Mesenteric fat pad (tissue), 1 donor: Measurements from ENCODE around the gene RNF224. TPM values are rescaled to one million over a fixed set of nuclear protein-coding genes. Genes with fewer than 3 reads are reported as not detected.
"Not testable (repeated sequence)": the region's sequence is repeated elsewhere in the genome, so short reads cannot be mapped to it uniquely, and the experiment has no call there.

Experiments
- DNase-seq: peaks from one replicate; pipeline ENCODE4 v3.0.0-alpha.2; 2020; ENCODE audit warnings: low spot score
- total RNA-seq: library from RNA; stranded (reverse); fragmentation: NEBNext Ultra II Directional; extraction: Animal tissue kit (Norgen Biotek cat#: 25700); gene quantifications from one replicate; pipeline ENCODE4 v1.2.1, GENCODE V29; 2021
- donor health status: DM: yes; HTN: yes; CAD: no.

RNF224 gene
- total RNA-seq, 1 donor from 2014 or later = not detected

DNA sequence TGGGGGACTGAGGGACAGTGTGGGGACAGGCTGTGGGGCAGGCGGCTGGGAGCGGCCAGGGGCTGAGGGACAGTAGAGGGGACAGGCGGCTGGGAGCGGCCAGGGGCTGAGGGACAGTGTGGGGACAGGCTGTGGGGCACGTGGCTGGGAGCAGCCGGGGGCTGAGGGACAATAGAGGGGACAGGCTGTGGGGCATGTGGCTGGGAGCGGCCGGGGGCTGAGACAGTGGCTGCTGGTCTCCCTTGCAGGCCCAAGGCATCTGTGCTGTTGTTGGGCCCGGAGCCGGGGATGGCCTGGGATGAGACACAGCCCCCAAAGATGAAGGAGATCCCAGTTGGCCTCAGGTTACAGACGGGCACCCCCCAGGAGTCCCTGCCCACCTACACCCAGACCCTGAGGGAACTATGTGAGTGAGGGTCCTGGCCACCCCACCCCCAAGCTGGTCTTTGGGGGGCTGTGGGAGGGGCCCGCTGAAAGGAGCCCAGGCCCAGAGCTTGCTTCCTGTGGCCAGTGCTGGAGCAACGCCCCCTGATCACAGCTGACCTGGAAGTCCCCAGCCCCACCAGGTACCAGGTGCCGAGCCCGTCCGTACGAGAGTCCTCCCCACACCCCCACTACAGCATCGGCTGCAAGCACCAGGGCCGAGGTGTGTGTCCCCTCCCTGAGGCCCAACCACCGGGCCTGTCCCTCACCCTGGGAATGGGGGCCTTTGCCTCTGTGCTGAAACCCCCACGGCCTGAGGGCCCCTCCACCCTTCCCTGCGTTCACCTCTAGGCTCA is 24.4 kb downstream of the RNF224 start:
- no peak for DNase-seq

DNA sequence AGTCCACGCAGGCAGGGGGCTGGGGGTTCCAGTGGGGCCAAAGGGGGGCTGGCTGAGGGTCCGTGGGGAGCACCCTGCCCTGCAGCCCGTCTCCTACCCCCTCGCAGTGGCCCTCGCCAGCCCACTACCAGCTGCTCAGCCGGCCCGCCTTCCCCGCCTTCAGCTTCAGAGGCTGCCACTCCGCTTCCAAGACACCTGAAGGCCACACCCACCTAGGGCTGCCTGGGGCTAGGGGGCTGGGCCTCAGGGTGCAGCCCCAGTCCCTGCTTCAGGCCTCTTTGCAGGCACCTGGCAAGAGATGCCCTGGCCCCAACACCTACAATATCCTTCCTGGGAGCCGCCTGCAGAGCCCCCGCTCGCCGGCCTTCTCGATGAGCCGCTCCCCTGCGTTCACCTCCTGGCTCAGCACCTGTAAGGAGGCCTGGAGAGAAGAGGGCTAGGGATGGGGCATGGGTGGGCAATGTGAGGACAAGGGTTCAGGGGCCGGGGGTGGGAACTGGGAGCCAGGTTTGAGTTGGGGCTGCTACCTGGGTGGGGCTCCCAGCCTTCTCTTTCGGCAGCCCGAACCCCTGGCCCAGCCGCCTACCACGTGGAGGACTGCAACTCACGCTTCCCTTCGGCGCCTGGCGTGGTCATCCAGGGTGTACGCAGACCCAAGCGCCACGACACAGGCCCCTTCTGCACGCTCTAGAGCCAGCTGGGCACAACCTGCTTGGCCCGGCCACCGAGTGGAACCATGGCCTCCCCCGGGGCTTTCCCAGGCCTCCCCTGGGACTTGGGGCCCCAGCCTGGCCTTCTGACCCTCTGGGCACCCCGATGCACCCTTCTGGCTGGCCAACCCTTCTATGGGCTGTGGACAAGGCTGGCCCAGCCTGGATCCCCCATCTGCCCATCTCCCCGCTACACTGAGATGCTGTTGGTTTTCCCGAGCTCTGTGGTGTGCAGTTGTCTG is 25.5 kb downstream of the RNF224 start:
- no peak for DNase-seq

DNA sequence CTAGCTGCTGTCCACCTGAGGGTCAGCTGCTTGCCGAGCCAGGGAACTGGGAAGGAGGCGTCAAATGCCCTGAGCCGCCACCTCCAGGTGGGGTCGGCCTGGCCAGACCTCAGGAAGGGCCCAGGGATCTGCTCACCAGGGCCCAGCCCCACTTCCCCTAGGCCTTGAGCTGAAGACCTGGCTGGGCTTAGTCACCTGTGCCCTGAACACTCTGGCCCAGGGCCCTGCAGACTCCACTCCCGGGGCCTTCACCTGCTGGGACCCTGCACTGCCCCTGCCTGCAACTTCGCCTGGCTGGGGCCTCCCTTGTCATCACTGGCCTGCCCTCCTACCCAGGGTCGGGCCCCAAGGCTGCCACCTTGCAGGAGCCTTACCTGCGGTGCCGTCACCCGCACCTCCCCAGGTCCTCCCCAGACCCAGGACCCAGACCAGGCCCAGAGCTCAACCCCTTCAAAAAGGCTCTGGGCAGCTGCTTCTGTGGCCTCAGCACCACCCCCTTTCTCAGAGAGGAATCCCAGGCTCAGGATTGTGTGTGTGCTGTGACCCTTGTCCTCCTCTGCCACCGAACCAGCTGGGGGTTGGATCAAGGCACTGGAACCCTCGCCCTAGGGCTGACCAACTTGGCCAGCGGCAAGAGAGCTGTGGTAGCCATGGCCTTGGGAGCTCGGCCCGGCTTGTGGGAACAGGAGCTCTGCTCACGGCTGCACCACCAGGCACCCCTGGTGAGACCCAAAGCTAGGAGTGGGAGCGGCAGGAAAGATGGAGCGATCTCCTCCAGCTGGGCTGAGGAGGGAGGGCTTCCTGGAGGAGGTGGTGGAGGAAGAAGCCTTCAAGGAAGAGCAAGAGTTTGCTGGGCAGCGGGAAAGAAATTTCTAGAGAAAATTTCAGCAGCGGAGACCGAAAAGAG is 26.7 kb downstream of the RNF224 start:
- no peak for DNase-seq

DNA sequence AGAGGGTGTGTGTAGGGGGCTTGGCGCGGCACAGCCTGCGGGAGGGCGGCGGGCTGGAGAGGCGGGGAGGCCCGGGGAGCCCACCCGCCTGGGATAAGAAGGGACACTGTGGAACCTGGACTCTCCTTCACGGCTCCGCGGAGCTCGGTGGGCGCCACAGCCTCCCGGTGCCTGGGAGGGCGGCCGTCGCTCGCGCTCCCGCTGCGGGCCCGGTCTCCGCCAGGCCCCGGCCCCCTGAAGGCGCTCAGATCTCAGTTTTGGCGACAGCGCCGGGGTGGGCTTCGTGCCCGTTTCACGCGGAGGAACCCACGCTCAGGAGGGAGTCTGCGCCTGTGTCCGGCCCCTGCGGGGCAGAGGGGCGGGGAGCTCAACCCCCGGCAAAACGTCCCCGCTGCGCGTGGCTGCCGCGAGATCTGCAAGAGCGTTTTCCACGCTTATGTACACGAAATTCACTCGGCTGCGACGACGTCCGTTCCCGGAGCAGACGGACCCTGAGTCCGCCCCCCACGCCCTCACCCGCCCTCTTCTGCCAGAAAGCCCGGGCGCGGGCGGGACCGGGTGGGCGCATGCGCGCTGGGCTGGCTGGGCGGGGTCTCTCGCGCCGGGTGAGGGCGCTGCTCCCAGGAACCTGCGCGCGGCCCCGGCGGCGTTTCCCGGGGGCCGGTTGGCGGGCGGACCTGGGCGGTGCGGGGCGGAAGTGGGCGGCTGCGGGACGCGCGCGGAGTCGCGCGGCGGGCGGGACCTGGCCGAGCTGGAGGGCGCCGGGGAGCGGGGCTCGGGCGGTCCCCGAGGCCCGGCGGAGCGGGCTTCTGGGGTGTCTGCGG is 27.5 kb downstream of the RNF224 start, which contains the start of gene NELFB:
NELFB (plus strand) TSS at position 704 of the 824 bp plus-strand sequence.
- DNase-seq = peak; percentile 98

DNA sequence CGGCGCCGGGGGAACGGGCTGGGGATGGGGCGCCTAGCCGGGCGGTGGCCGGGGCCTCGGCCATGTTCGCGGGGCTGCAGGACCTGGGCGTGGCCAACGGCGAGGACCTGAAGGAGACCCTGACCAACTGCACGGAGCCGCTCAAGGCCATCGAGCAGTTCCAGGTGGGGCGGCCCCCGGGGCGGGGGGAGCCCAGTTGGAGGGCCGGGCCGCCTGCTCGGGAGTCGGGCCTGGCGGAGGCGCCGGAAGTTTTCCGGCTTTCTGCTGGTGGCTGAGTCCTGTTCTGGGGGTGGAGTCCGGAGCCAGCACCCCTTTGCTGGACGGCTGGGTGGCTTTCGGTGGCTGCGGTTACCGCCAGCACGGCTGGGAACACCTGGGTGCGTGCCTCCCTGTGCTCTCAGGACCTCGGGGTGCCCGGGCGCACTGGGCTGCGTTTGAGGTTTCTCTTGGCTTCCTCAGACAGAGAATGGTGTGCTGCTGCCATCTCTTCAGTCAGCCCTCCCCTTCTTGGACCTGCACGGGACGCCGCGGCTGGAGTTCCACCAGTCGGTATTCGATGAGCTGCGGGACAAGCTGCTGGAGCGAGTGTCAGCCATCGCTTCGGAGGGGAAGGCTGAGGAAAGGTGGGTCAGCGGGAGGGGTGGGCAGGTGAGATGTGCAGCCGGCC is 28.3 kb downstream of the RNF224 start:
- no peak for DNase-seq

DNA sequence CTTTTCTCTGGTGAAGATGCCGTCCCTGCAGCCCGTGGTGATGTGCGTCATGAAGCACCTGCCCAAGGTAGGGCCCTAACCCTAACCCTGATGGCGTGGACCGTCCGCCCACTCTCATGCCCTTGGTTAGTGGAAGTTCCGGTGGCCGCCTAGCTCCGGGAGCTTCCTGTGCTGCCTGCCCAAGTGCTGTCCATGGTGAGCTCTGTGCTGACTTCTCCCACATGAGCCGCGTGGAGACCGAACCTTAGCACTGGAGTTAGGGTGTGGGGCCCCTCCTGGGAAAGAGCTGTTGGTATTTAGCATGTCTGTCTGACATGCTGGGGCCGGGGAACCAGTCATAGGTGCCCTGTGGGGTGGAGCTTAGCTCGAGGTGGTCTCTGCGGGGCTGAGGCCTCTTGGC is 29.1 kb downstream of the RNF224 start:
- DNase-seq = no peak

DNA sequence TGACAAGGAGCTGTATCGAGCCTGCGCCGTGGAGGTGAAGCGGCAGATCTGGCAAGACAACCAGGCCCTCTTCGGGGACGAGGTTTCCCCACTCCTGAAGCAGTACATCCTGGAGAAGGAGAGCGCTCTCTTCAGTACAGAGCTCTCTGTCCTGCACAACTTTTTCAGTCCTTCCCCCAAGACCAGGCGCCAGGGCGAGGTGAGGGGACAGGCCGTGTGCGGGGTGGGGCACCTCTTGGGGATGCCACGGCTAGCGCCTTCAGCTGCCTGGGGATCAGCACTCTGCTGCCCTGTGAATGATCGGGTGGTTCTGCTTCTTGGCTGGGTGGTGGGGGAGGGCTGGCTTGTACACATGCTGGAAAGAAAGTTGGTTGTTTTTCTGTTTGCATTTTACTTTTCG is 29.6 kb downstream of the RNF224 start:
- DNase-seq = no peak

DNA sequence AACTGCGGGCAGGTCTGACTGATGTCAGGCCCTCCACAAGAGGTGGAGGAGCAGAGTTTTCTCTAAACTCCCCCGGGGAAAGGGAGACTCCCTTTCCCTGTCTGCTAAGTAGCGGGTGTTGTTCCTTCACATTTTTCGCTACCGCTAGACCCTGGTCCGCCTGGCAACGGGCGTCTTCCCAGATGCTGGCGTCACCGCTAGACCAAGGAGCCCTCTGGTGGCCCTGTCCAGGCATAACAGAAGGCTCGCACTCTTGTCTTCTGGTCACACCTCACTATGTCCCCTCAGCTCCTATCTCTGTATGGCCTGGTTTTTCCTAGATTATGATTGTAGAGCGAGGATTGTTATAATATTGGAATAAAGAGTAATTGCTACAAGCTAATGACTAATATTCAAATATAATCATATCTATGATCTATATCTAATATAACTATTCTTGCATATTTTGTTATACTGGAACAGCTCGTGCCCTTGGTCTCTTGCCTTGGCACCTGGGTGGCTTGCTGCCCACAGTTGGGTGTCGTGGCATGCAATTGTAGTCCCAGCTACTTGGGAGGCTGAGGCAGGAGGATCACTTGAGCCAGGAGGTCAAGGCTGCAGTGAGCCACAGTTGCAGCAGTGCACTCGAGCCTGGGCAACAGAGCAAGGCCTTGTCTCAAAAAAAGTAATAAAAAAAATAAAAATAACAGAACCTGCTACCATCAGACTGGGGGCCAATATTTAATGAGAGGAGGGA is 35.0 kb downstream of the RNF224 start:
- DNase-seq = not testable (repeated sequence)

DNA sequence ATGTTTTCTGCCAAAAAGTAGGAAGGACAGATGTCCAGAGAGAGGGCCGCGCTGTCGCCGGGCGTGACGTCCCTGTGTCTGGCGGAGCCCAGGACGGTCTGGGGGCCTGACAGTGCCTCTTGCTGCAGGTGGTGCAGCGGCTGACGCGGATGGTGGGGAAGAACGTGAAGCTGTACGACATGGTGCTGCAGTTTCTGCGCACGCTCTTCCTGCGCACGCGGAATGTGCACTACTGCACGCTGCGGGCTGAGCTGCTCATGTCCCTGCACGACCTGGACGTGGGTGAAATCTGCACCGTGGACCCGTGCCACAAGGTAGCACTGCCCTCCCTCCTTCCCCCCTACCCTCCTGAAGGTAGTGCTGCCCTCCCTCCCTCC is 35.6 kb downstream of the RNF224 start:
- no peak for DNase-seq

DNA sequence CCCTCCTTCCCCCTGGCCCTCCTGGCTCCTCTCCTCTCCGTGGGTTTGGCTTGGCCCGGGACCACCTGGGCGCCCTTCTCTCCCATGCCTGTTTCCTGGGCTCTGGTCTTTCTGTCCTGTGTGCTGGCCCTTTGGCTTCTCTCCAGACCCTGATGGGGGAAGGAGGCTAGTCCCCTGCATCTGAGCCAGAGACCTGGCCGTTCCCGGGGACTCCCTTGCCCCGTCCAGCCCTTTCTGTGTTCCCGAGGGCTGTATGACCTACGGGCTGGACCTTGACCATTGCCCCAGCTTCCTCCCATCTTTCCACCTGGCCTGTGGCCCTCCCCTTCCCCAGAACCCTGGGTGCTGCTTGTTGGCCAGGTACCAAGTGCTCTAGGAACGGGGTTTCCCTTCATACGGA is 36.2 kb downstream of the RNF224 start:
- no peak for DNase-seq

DNA sequence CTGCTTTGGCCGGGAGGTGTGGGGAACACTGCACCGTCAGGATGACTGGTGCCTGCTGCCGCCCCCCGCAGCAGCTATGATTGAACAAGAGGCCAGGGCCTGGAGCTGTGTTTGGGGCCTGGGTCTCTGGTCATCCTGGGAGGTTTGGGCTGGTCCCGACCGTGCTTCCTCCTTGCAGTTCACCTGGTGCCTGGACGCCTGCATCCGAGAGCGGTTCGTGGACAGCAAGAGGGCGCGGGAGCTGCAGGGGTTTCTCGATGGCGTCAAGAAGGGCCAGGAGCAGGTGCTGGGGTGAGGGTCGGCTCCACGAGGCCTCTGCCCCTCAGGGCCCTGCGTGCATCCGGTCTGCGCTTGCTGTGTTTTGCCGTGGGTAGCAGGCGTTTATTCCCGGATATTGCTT is 36.8 kb downstream of the RNF224 start:
- DNase-seq = no peak

DNA sequence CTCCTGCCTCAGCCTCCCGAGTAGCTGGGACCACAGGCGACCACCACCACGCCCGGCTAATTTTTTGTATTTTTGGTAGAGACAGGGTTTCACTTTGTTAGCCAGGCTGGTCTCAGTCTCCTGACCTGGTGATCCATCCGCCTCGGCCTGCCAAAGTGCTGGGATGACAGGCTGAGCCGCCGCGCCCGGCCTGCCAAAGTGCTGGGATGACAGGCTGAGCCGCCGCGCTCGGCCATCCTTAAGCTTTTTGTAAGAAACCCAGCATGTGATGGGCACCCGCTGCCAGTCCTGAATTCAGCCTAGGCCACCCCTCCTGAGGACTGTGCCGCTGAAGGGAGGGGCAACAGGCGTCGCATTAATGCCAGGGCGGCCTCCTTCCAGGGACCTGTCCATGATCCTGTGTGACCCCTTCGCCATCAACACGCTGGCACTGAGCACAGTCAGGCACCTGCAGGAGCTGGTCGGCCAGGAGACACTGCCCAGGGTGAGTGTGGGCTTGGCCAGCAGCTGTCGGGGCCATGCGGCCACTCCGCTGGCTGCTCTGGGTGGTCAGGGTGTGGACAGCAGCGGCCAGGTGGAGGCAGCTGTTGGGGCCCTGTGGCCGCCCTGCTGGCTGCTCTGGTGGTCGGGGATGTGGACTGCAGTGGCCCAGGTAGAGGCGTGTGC is 38.3 kb downstream of the RNF224 start:
- peak; percentile 85 for DNase-seq

DNA sequence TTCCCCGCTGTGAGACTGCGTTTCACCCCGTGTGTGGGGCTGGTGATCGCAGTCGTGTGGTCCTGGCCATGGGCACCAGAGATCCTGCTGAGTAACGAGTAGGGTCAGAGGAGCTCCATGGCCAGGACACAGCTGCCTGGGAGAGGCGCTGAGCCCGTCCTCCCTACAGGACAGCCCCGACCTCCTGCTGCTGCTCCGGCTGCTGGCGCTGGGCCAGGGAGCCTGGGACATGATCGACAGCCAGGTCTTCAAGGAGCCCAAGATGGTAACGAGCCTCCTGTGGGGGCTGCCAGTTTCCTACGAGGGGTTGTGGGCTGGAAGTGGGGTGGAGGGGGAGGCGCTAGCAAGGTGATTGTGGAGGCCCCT is 38.8 kb downstream of the RNF224 start:
- DNase-seq = no peak

DNA sequence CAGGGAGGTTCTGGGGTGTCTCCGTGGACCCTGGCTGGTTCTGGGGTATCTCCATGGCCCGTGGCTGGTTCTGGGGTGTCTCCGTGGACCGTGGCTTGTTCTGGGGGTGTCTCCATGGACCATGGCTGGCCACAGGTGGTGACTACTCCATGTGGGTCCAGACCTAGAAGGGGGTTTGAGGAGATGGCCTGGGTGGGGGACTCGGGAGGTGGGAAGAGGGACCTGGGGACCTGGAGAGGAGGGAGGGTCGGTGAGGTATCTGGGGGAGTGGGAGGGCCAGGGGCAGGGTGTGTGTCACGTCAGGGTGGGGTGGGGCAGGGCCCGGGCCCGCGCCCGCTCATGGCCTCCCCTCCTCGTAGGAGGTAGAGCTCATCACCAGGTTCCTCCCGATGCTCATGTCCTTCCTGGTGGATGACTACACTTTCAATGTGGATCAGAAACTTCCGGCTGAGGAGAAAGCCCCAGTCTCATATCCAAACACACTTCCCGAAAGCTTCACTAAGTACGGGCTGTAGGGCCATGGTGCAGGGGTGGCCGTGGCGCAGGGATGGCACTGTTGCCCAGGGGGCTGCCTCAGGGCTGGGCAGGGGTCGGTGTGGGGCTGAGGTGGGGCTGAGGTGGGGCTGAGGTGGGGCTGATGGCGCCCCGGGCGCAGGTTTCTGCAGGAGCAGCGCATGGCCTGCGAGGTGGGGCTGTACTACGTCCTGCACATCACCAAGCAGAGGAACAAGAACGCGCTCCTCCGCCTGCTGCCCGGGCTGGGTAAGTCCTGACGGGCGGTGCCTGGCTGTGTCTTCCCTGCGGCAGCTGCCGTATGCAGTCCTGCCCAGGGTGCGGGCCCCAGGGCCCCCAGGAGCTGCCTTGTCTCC is 39.5 kb downstream of the RNF224 start:
- DNase-seq = no peak

DNA sequence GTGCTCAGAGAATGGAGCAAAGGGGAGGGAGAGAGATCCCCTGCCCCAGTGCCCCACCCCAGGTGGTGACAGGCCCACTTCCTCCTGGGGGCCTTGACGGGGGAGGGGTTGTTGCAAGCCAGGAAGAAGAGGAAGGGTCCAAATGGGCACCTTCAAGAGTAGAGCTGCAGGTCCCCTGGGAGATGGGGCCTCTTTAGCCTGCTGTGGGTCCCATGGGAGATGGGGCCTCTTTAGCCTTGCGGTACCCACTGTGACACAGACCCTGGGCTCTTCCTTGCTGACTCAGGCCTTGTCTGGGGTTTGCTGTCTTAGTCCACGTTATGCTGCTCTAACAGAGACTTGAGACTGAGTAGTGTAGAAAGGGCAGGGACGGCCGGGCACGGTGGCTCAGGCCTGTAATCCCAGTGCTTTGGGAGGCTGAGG is 40.6 kb downstream of the RNF224 start:
- no peak for DNase-seq

DNA sequence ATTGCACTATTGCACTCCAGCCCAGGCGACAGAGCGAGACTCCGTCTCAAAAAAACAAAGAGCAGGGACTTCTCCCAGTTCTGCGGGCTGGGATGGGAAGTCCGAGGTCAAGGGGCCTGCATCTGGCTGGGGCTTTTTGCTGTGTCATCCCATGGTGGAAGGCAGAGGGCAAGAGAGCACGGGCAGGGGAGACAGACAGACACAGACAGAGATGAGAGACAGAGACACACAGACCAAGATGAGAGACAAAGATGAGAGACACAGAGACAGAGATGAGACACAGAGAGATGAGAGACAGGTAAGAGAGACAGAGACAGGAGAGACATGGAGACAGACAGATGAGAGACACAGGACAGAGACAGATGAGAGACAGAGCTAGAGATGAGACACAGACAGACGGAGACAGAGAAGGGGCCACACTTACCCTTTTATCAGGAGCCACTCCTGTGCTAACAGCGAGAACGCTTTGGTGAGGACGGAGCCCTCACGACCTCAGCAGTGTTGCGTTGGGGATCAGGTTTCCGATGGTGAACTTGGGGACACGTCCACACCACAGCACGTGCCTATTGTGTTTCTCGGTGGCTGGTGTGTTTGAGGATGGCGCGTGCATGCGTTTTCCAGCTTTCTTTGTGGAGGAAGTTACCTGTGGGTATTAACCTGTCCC is 41.4 kb downstream of the RNF224 start:
- DNase-seq = no peak

DNA sequence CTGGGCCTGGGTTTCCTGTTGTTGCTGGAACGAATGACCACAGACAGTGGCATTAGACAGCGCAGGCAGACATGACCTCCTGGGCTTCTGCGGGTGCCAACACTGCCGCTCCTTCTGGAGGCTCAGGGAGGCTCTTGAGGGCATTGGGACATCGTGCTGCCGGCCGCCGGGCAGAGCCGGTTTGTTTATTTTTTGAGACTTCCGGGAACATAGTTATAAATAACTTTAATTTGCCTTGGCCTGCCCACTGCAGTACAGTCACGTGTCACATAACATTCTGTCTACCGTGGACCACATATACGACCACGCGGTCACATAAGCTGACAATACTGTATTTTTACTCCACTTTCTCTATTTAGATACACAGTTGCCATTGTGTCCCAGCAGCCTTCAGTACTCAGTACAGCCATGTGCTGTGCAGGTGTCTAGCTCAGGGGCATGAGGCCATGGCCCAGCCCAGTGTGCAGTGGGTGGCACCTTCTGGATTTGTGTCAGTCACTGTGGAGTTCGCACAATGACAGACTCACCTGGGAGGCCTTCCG is 42.0 kb downstream of the RNF224 start:
- no peak for DNase-seq
